ENCODE results near the gene UBE2B. TPM values are rescaled to one million over a fixed set of nuclear protein-coding genes. Genes with fewer than 3 reads are reported as not detected.
"Not testable (repeated sequence)": the region's sequence is repeated elsewhere in the genome, so short reads cannot be mapped to it uniquely, and the experiment has no call there.

UBE2B gene
- total RNA-seq, 2 donors from 2014 or later: 76.6 to 143 TPM

GRCh38 chr5:134382204-134382603 lies 10.8 kb downstream of the UBE2B start:
- not testable (repeated sequence) for H3K4me3 Mint-ChIP-seq; H3K9me3 Mint-ChIP-seq; H3K27ac Mint-ChIP-seq; H3K27me3 Mint-ChIP-seq; ATAC-seq (replicated peaks)
- H3K36me3 Mint-ChIP-seq (ENCODE audit: low read depth): peaks cover 100% of the 10 kb centered on the region
- peaks cover 13% of the 10 kb centered on the region for H3K4me1 Mint-ChIP-seq

- peak overlapping the region; percentile 47 for H3K27ac Mint-ChIP-seq
- no peaks in the 10 kb centered on the region for H3K9me3 Mint-ChIP-seq
- ATAC-seq (replicated peaks): peak; percentile 32
- peaks cover 8% of the 10 kb centered on the region for H3K4me1 Mint-ChIP-seq
- peak overlapping the region; percentile 53 for H3K4me3 Mint-ChIP-seq
- H3K27me3 Mint-ChIP-seq: no peaks in the 10 kb centered on the region
- H3K36me3 Mint-ChIP-seq (ENCODE audit: low read depth): peaks cover 100% of the 10 kb centered on the region
Measured at GRCh38 chr5:134383980-134384697, 12.8 kb downstream of the UBE2B start.

GRCh38 chr5:134387443-134387842 lies 16.1 kb downstream of the UBE2B start:
- no peak overlapping the region for H3K4me3 Mint-ChIP-seq
- H3K9me3 Mint-ChIP-seq: no peaks in the 10 kb centered on the region
- H3K36me3 Mint-ChIP-seq (ENCODE audit: low read depth): peaks cover 100% of the 10 kb centered on the region
- H3K27me3 Mint-ChIP-seq: no peaks in the 10 kb centered on the region
- peaks cover 8% of the 10 kb centered on the region for H3K4me1 Mint-ChIP-seq
- H3K27ac Mint-ChIP-seq: no peak overlapping the region
- no peak for ATAC-seq (replicated peaks)

- Mint-ChIP-seq H3K9me3 (no peaks in the 10 kb centered on the region), H3K36me3 (ENCODE audit: low read depth) (peaks cover 99% of the 10 kb centered on the region), H3K27ac (no peak overlapping the region), H3K4me1 (no peaks in the 10 kb centered on the region), H3K27me3 (no peaks in the 10 kb centered on the region), H3K4me3 (no peak overlapping the region)
- ATAC-seq (replicated peaks): no peak
Measured at GRCh38 chr5:134392301-134392700, 20.9 kb downstream of the UBE2B start.

- Mint-ChIP-seq H3K27me3 (no peaks in the 10 kb centered on the region), H3K36me3 (ENCODE audit: low read depth) (peaks cover 97% of the 10 kb centered on the region), H3K9me3 (no peaks in the 10 kb centered on the region), H3K4me1 (no peaks in the 10 kb centered on the region), H3K27ac (no peak overlapping the region), H3K4me3 (no peak overlapping the region)
- ATAC-seq (replicated peaks): no peak
Measured at GRCh38 chr5:134394932-134395331, 23.6 kb downstream of the UBE2B start.

- peaks cover 90% of the 10 kb centered on the region for H3K36me3 Mint-ChIP-seq (ENCODE audit: low read depth)
- H3K4me3 Mint-ChIP-seq: no peak overlapping the region
- H3K27me3 Mint-ChIP-seq: no peaks in the 10 kb centered on the region
- ATAC-seq (replicated peaks): no peak
- H3K4me1 Mint-ChIP-seq: no peaks in the 10 kb centered on the region
- no peaks in the 10 kb centered on the region for H3K9me3 Mint-ChIP-seq
- H3K27ac Mint-ChIP-seq: no peak overlapping the region
Measured at GRCh38 chr5:134396274-134396673, 24.9 kb downstream of the UBE2B start.

GRCh38 chr5:134397196-134397595 lies 25.8 kb downstream of the UBE2B start:
- no peaks in the 10 kb centered on the region for H3K9me3 Mint-ChIP-seq
- H3K27me3 Mint-ChIP-seq: no peaks in the 10 kb centered on the region
- no peak overlapping the region for H3K27ac Mint-ChIP-seq

GRCh38 chr5:134398609-134399155 lies 27.3 kb downstream of the UBE2B start:
- no peak for ATAC-seq (replicated peaks)
- no peaks in the 10 kb centered on the region for H3K27me3 Mint-ChIP-seq
- H3K9me3 Mint-ChIP-seq: no peaks in the 10 kb centered on the region
- no peaks in the 10 kb centered on the region for H3K4me1 Mint-ChIP-seq
- peak overlapping the region; percentile 62 for H3K27ac Mint-ChIP-seq
- no peak overlapping the region for H3K4me3 Mint-ChIP-seq
- peaks cover 84% of the 10 kb centered on the region for H3K36me3 Mint-ChIP-seq (ENCODE audit: low read depth)

More at GRCh38 chr5:134397196-134397595, 25.8 kb downstream of the UBE2B start:
- H3K4me1 Mint-ChIP-seq: no peaks in the 10 kb centered on the region
- H3K36me3 Mint-ChIP-seq (ENCODE audit: low read depth): peaks cover 90% of the 10 kb centered on the region
- H3K4me3 Mint-ChIP-seq: no peak overlapping the region
- no peak for ATAC-seq (replicated peaks)

- Mint-ChIP-seq H3K4me3 (no peak overlapping the region), H3K27ac (peak overlapping the region; percentile 30), H3K27me3 (no peaks in the 10 kb centered on the region), H3K4me1 (peaks cover 6% of the 10 kb centered on the region), H3K9me3 (no peaks in the 10 kb centered on the region), H3K36me3 (ENCODE audit: low read depth) (peaks cover 48% of the 10 kb centered on the region)
- ATAC-seq (replicated peaks): no peak
Measured at GRCh38 chr5:134403951-134404350, 32.6 kb downstream of the UBE2B start.

- Mint-ChIP-seq H3K27ac (peak overlapping the region; percentile 14), H3K4me1 (peaks cover 6% of the 10 kb centered on the region), H3K4me3 (no peak overlapping the region), H3K27me3 (no peaks in the 10 kb centered on the region), H3K36me3 (ENCODE audit: low read depth) (peaks cover 33% of the 10 kb centered on the region), H3K9me3 (no peaks in the 10 kb centered on the region)
- peak; percentile 88 for ATAC-seq (replicated peaks)
Measured at GRCh38 chr5:134406390-134406789, 35.0 kb downstream of the UBE2B start.

- H3K4me3 Mint-ChIP-seq: peak overlapping the region; percentile 92
- no peak for ATAC-seq (replicated peaks)
- H3K27ac Mint-ChIP-seq: no peak overlapping the region
Measured at GRCh38 chr5:134409321-134409720, 38.0 kb downstream of the UBE2B start.

GRCh38 chr5:134410822-134411221 lies 39.5 kb downstream of the UBE2B start:
- H3K27ac Mint-ChIP-seq: peak overlapping the region; percentile 90
- H3K4me3 Mint-ChIP-seq: peak overlapping the region; percentile 92

More at GRCh38 chr5:134409321-134409720, 38.0 kb downstream of the UBE2B start:
- H3K9me3 Mint-ChIP-seq: no peaks in the 10 kb centered on the region
- peaks cover 13% of the 10 kb centered on the region for H3K4me1 Mint-ChIP-seq
- peaks cover 16% of the 10 kb centered on the region for H3K36me3 Mint-ChIP-seq (ENCODE audit: low read depth)
- no peaks in the 10 kb centered on the region for H3K27me3 Mint-ChIP-seq

GRCh38 chr5:134411228-134411545 lies 39.8 kb downstream of the UBE2B start:
- Mint-ChIP-seq H3K4me3 (peak overlapping the region; percentile 92), H3K4me1 (peaks cover 10% of the 10 kb centered on the region), H3K27ac (peak overlapping the region; percentile 90), H3K36me3 (ENCODE audit: low read depth) (peaks cover 3% of the 10 kb centered on the region), H3K27me3 (no peaks in the 10 kb centered on the region), H3K9me3 (no peaks in the 10 kb centered on the region)
- no peak for ATAC-seq (replicated peaks)

More at GRCh38 chr5:134410822-134411221, 39.5 kb downstream of the UBE2B start:
- no peak for ATAC-seq (replicated peaks)
- no peaks in the 10 kb centered on the region for H3K27me3 Mint-ChIP-seq
- H3K4me1 Mint-ChIP-seq: peaks cover 13% of the 10 kb centered on the region
- peaks cover 7% of the 10 kb centered on the region for H3K36me3 Mint-ChIP-seq (ENCODE audit: low read depth)
- H3K9me3 Mint-ChIP-seq: no peaks in the 10 kb centered on the region

GRCh38 chr5:134411546-134412266 lies 40.3 kb downstream of the UBE2B start, which contains the start of gene CDKN2AIPNL:
CDKN2AIPNL (minus strand) TSS chr5:134411881; CDS start chr5:134411854, 27 bp downstream.
- Mint-ChIP-seq H3K4me1 (peaks cover 6% of the 10 kb centered on the region), H3K27me3 (no peaks in the 10 kb centered on the region), H3K9me3 (no peaks in the 10 kb centered on the region), H3K4me3 (peak within 1 kb of the TSS; percentile 92), H3K36me3 (ENCODE audit: low read depth) (no peaks in the 10 kb centered on the region), H3K27ac (peak within 1 kb of the TSS; percentile 90)
- ATAC-seq (replicated peaks): peak; percentile 100

- peak overlapping the region; percentile 92 for H3K4me3 Mint-ChIP-seq
- H3K9me3 Mint-ChIP-seq: no peaks in the 10 kb centered on the region
- no peaks in the 10 kb centered on the region for H3K36me3 Mint-ChIP-seq (ENCODE audit: low read depth)
- H3K4me1 Mint-ChIP-seq: peaks cover 6% of the 10 kb centered on the region
- ATAC-seq (replicated peaks): no peak
- no peaks in the 10 kb centered on the region for H3K27me3 Mint-ChIP-seq
- no peak overlapping the region for H3K27ac Mint-ChIP-seq
Measured at GRCh38 chr5:134413046-134413445, 41.7 kb downstream of the UBE2B start.

All from activated T-helper 17 cell treated with anti-CD3 and anti-CD28 coated beads, Interleukin-2, amount 50 U/mL, for 72 hours (primary cell).